HCT116 (cell line): ENCODE data around the gene MINDY4. TPM values are rescaled to one million over a fixed set of nuclear protein-coding genes. Genes with fewer than 3 reads are reported as not detected.

Source experiments
- ATAC-seq: fragments of 200-7000 bp; cut with Tn5 transposase; 2 replicates; pipeline ENCODE4 v1.9.1; 2020; ENCODE audit warnings: mild to moderate bottlenecking, moderate library complexity
- BruUV-seq: library from RNA; stranded (reverse); fragments of 400-500 nt; replicated peaks from 2 replicates; lab custom pipeline; 2021; lab: Mats Ljungman, UMichigan
- CTCF ChIA-PET: fragments of 300-600 bp; sonication (Branson Sonifier 250); formaldehyde crosslinking; loops from one replicate; lab custom pipeline; 2021; ENCODE audit warnings: antibody characterized with exemption; lab: Charles Lee
- POLR2A ChIA-PET: fragments of 300-600, 350-600 bp; sonication (Branson Sonifier 250); formaldehyde crosslinking; loops from one replicate; lab custom pipeline; 2021; ENCODE audit warnings: antibody characterized with exemption; lab: Charles Lee
- RAD21 ChIA-PET, 2 experiments: fragments of 300-600 bp; sonication (Branson Sonifier 250); formaldehyde crosslinking; loops; one replicate each; lab custom pipeline; 2023; ENCODE audit warnings: low total read pairs in 2 of 2; ENCODE audit not compliant: uncharacterized antibody in 2 of 2, unreplicated experiment in 2 of 2, low non-redundant PET in 1 of 2; lab: Charles Lee
- DNase-seq: peaks from one replicate; pipeline ENCODE4 v3.0.0-alpha.2; 2010; ENCODE audit warnings: low read depth, low spot score
- H2AFZ ChIP-seq: fragments of 200-600 bp; shearing (Covaris generic), sonication (generic); 2 replicates; pipeline ENCODE4 v1.6.1; 2017; ENCODE audit warnings: low read depth, mixed run types, mixed read lengths, antibody characterized with exemption, low read length; ENCODE audit not compliant: poor library complexity, severe bottlenecking
- H3K27ac ChIP-seq: 2 replicates; pipeline ENCODE4 v1.5.1; 2012; ENCODE audit warnings: low read depth, low read length
- H3K27me3 ChIP-seq: fragments of 200-600 bp; sonication (generic); 2 replicates; pipeline ENCODE4 v1.6.1; 2016; ENCODE audit warnings: mixed run types, low read length, mixed read lengths; ENCODE audit not compliant: insufficient read depth
- H3K36me3 ChIP-seq, 2 experiments: fragments of 200-500 bp in 1 of 2; fragments of 200-600 bp in 1 of 2; sonication (Bioruptor generic) in 1 of 2; sonication (generic) in 1 of 2; 2 replicates each; pipeline versions ENCODE4 v1.5.1 to v1.6.1; 2014 to 2016; ENCODE audit warnings: low read length in 2 of 2, inconsistent platforms in 1 of 2, mixed read lengths in 1 of 2, mixed run types in 1 of 2; ENCODE audit not compliant: insufficient read depth in 2 of 2, control insufficient read depth in 1 of 2
- H3K4me1 ChIP-seq, 2 experiments: fragments of 200-600 bp in 1 of 2; sonication (generic) in 1 of 2; 2 replicates each; pipeline versions ENCODE4 v1.5.1 to v1.6.1; 2012 to 2017; ENCODE audit warnings: low read length in 2 of 2, inconsistent platforms in 1 of 2, mild to moderate bottlenecking in 1 of 2, mixed read lengths in 1 of 2, mixed run types in 1 of 2, moderate library complexity in 1 of 2; ENCODE audit not compliant: insufficient read depth in 2 of 2, control insufficient read depth in 1 of 2
- H3K4me2 ChIP-seq: fragments of 200-600 bp; sonication (generic); 2 replicates; pipeline ENCODE4 v1.6.1; 2017; ENCODE audit warnings: mixed run types, low read length, mixed read lengths
- H3K4me3 ChIP-seq, 2 experiments: fragments of 200-600 bp in 1 of 2; sonication (generic) in 1 of 2; replicated peaks in 1 of 2; 2 replicates each; pipeline ENCODE4 v1.5.1; 2011 to 2016; ENCODE audit warnings: low read length in 2 of 2, control low read depth in 1 of 2, low read depth in 1 of 2, mild to moderate bottlenecking in 1 of 2, mixed read lengths in 1 of 2, mixed run types in 1 of 2
- H3K79me2 ChIP-seq: fragments of 200-600 bp; sonication (generic); 2 replicates; pipeline ENCODE4 v1.6.1; 2017; ENCODE audit warnings: mild to moderate bottlenecking, mixed run types, low read length, moderate library complexity, mixed read lengths; ENCODE audit not compliant: insufficient read depth
- H3K9ac ChIP-seq: fragments of 200-600 bp; sonication (generic); 2 replicates; pipeline ENCODE4 v1.6.1; 2016; ENCODE audit warnings: low read length, mixed read lengths
- H3K9me2 ChIP-seq: fragments of 200-600 bp; sonication (generic), shearing (Covaris generic); 2 replicates; pipeline ENCODE4 v1.6.1; 2017; ENCODE audit warnings: mixed run types, mild to moderate bottlenecking, moderate library complexity; ENCODE audit not compliant: insufficient read depth
- H3K9me3 ChIP-seq, 2 experiments: fragments of 200-500 bp in 1 of 2; fragments of 200-600 bp in 1 of 2; sonication (Bioruptor generic) in 1 of 2; sonication (generic) in 1 of 2; 2 replicates each; pipeline ENCODE4 v1.6.1; 2014 to 2017; ENCODE audit warnings: low read length in 2 of 2, mixed read lengths in 2 of 2, inconsistent platforms in 1 of 2, low read depth in 1 of 2, mild to moderate bottlenecking in 1 of 2, mixed run types in 1 of 2, moderate library complexity in 1 of 2; ENCODE audit not compliant: control insufficient read depth in 1 of 2, insufficient read depth in 1 of 2
- H4K20me1 ChIP-seq: fragments of 200-600 bp; sonication (generic), shearing (Covaris generic); 2 replicates; pipeline ENCODE4 v1.6.1; 2017; ENCODE audit warnings: mixed run types, mild to moderate bottlenecking, moderate library complexity; ENCODE audit not compliant: insufficient read depth
- ATF3 ChIP-seq: IDR thresholded peaks from 2 replicates; pipeline ENCODE4 v1.6.1; 2012
- CBX3 ChIP-seq: IDR thresholded peaks from 2 replicates; pipeline ENCODE4 v1.6.1; 2012; ENCODE audit warnings: low read depth
- CEBPB ChIP-seq: IDR thresholded peaks from 2 replicates; pipeline ENCODE4 v1.6.1; 2012; ENCODE audit warnings: low read depth
- ELF1 ChIP-seq: IDR thresholded peaks from 2 replicates; pipeline ENCODE4 v1.6.1; 2012; ENCODE audit warnings: low read depth, borderline replicate concordance
- EZH2phosphoT487 ChIP-seq: fragments of 200-600 bp; IDR thresholded peaks from 2 replicates; pipeline ENCODE4 v1.6.1; 2018; ENCODE audit warnings: antibody characterized with exemption, borderline replicate concordance
- POLR2AphosphoS5 ChIP-seq: IDR thresholded peaks from 2 replicates; pipeline ENCODE4 v1.6.1; 2011; ENCODE audit warnings: mild to moderate bottlenecking, low read depth, low read length, moderate library complexity
- REST ChIP-seq: IDR thresholded peaks from 2 replicates; pipeline ENCODE4 v1.6.1; 2012; ENCODE audit warnings: low read depth
- SP1 ChIP-seq: IDR thresholded peaks from 2 replicates; pipeline ENCODE4 v1.6.1; 2012; ENCODE audit warnings: low read depth
- TCF7L2 ChIP-seq: IDR thresholded peaks from 2 replicates; pipeline ENCODE4 v1.7.0; 2011; ENCODE audit warnings: borderline replicate concordance, inconsistent platforms; ENCODE audit not compliant: insufficient read depth, insufficient read length; ENCODE audit errors: extremely low read depth
- YY1 ChIP-seq: IDR thresholded peaks from 2 replicates; pipeline ENCODE4 v1.6.1; 2011; ENCODE audit warnings: low read length, low read depth, moderate library complexity, mild to moderate bottlenecking; ENCODE audit not compliant: insufficient replicate concordance; ENCODE audit errors: extremely low read depth
- ZFX ChIP-seq: fragments of 450-650 bp; IDR thresholded peaks from 2 replicates; pipeline ENCODE4 v1.6.1; 2017
- ZNF274 ChIP-seq: fragments of 200-500 bp; sonication (Bioruptor generic); IDR thresholded peaks from 2 replicates; pipeline ENCODE4 v1.6.1; 2014; ENCODE audit warnings: mild to moderate bottlenecking, low read depth, low read length, inconsistent platforms
- intact Hi-C: fragments of 100-400 bp; cut with micrococcal nuclease; formaldehyde crosslinking; loops from 2 replicates; pipeline ENCODE4 v1.10.0; 2022
- total RNA-seq: library from RNA; stranded (reverse); gene quantifications from one replicate; pipeline ENCODE4 v1.2.1, GENCODE V29; 2021; ENCODE audit not compliant: unreplicated experiment

The MINDY4 gene
- total RNA-seq, 1 experiment from 2014 or later: 6.1 TPM

GRCh38 chr7:30828591-30828990 lies 57.4 kb downstream of the MINDY4 start:
- no TSS peak for BruUV-seq
- Histone ChIP-seq H3K36me3 (no peaks in the 10 kb centered on the region; a peak in 1 of 4 replicates), H3K4me3 (no peak overlapping the region), H2AFZ (no peak overlapping the region), H3K79me2 (no peaks in the 10 kb centered on the region), H3K9ac (no peak overlapping the region), H3K9me3 (no peaks in the 10 kb centered on the region), H3K4me2 (no peak overlapping the region), H3K27ac (no peak overlapping the region), H3K4me1 (no peaks in the 10 kb centered on the region), H3K27me3 (no peaks in the 10 kb centered on the region), H4K20me1 (no peaks in the 10 kb centered on the region), H3K9me2 (no peaks in the 10 kb centered on the region)
- ATAC-seq (no peak), DNase-seq (no peak)
- ChIA-PET POLR2A (no interaction called here), CTCF (no interaction called here), RAD21 (no interaction called here)
- intact Hi-C loops: no loop called here
- TF ChIP-seq REST: no peak

DNA sequence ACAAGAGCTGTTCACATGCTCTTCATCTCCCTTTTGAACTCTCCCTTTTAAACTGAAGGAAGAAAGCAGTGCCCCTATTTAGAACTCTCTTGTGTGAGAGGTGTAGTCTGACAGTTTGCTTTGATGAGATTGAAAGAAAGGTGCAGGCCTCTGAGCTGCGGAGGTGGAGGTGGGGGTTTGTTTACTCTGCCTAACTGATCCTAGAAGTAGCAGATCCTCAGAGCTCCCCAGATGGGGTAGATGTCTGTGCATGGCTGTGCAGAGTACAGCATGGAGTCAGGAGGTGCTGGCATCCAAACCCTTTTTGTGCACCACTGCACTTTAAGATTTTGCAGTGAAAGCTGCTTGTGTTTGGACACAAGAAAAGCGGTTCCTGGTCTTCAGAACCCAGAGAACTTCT lies 58.3 kb downstream of the MINDY4 start:
- Histone ChIP-seq H3K27me3 (no peaks in the 10 kb centered on the region), H3K4me3 (no peak overlapping the region), H3K79me2 (no peaks in the 10 kb centered on the region), H3K27ac (no peak overlapping the region), H3K36me3 (no peaks in the 10 kb centered on the region; a peak in 1 of 4 replicates), H2AFZ (no peak overlapping the region), H3K9me3 (peaks cover 0 to 4% of the 10 kb centered on the region in 2 experiments; a peak in 2 of 4 replicates), H4K20me1 (no peaks in the 10 kb centered on the region), H3K9me2 (no peaks in the 10 kb centered on the region), H3K9ac (no peak overlapping the region), H3K4me2 (no peak overlapping the region), H3K4me1 (no peaks in the 10 kb centered on the region)
- POLR2A ChIA-PET: no interaction called here
- BruUV-seq: no TSS peak
- TF ChIP-seq EZH2phosphoT487: no peak
- TF ChIP-seq POLR2AphosphoS5: no peak
- no peak for TF ChIP-seq TCF7L2
- TF ChIP-seq YY1: no peak
- TF ChIP-seq SP1: no peak
- no peak for TF ChIP-seq ZFX
- no peak for TF ChIP-seq CEBPB
- TF ChIP-seq REST: no peak
- TF ChIP-seq ELF1: no peak
- TF ChIP-seq ZNF274: no peak
- TF ChIP-seq ATF3: no peak
- TF ChIP-seq CBX3: no peak
- intact Hi-C loops: no loop called here
- RAD21 ChIA-PET: no interaction called here
- DNase-seq (no peak), ATAC-seq (no peak)
- CTCF ChIA-PET: no interaction called here
